HG03280 (cell line): Measurements from ENCODE around the gene C5orf24.

Experiments used
- ATAC-seq: cut with Tn5 transposase; IDR thresholded peaks from one replicate; pipeline ENCODE4 v1.9.1; 2021; ENCODE audit warnings: mild to moderate bottlenecking, moderate library complexity; ENCODE audit not compliant: unreplicated experiment

Gene C5orf24

GRCh38 chr5:134905246-134905996 is 59.7 kb downstream of the C5orf24 start:
- peak; percentile 29 for ATAC-seq

- ATAC-seq, result no peak
These were observed 61.0 kb downstream of the C5orf24 start for GRCh38 chr5:134906811-134907210.
